GM10266 (cell line): ENCODE data around the gene NIPAL3.
"Not testable (repeated sequence)": the region's sequence is repeated elsewhere in the genome, so short reads cannot be mapped to it uniquely, and the experiment has no call there.

Source experiments
- DNase-seq: peaks from one replicate; pipeline ENCODE4 v3.0.0; 2012; ENCODE audit errors: extremely low spot score
- CTCF ChIP-seq: IDR thresholded peaks from 2 replicates; pipeline ENCODE4 v1.5.1; 2012; ENCODE audit warnings: mild to moderate bottlenecking, low read depth; ENCODE audit not compliant: control insufficient read depth, insufficient read depth; ENCODE audit errors: missing control alignments

The NIPAL3 gene

GRCh38 chr1:24483441-24483840 lies 67.8 kb downstream of the NIPAL3 start:
- TF ChIP-seq CTCF = no peak
- DNase-seq = no peak

DNA sequence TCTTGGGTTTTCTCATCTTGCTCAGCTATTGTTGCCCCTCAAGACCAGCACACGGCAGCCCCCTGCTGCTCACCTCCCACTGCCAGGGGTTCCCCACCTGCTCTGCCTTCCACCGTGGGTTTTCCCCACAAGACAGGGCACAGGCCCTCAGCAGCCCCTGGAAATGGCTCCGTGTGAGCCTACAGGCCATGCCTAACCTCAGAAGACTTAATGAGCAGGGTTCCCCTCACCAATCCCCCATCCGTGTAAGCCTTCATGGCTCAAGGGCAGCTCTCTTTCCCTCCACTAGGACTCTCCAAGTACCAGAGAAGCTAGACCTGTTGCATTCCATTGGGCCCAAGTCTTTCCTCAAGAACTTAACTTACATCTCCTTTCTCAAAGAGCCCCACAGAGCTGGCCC lies 68.6 kb downstream of the NIPAL3 start:
- no peak for DNase-seq
- TF ChIP-seq CTCF = no peak

- TF ChIP-seq CTCF = no peak
- DNase-seq = no peak
Measured at GRCh38 chr1:24486331-24487065, 70.9 kb downstream of the NIPAL3 start.

GRCh38 chr1:24487455-24487854 lies 71.9 kb downstream of the NIPAL3 start:
- DNase-seq = no peak
- no peak for TF ChIP-seq CTCF

DNA sequence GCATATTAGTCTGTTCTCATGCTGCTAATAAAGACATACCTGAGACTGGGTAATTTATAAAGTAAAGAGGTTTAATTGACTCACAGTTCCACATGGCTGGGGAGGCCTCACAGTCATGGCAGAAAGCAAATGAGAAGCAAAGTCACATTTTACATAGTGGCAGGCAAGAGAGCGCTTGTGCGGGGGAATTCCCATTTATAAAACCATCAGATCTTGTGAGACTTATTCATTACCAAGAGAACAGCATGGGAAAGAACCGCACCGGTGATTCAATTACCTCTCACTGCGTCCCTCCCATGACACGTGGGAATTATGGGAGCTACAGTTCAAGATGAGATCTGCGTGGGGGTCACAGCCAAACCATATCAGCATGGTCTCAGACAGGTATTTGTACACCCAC lies 72.6 kb downstream of the NIPAL3 start:
- DNase-seq = not testable (repeated sequence)

- no peak for DNase-seq
- no peak for TF ChIP-seq CTCF
Measured at GRCh38 chr1:24489674-24490073, 74.1 kb downstream of the NIPAL3 start.

DNA sequence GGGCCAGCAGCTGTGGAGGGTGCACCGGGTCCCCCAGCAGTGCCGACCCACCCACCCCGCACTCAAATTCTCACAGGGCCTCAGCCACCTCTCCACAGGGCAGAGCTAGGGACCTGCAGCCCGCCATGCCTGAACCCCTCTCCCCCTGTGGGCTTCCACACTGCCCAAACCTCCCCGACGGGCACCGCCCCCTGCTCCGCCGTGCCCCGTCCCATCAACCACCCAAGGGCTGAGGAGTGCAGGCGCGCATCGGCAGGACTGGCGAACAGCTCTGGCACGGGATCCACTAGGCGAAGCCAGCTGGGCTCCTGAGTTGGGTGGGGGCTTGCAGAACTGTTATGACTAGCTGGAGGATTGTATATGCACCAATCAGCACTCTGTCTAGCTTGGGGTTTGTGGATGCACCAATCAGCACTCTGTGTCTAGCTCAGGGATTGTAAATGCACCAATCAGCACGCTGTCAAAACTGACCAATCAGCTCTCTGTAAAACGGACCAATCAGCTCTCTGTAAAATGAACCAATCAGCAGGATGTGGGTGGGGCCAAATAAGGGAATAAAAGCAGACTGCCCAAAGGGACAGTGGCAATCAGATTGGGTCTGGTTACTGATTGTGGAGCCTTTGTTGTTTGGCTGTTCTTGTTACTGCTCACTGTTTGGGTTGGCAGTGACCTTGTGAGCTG lies 74.6 kb downstream of the NIPAL3 start:
- no peak for DNase-seq
- TF ChIP-seq CTCF = no peak
